Cardiac fibroblast (primary cell): Measurements from ENCODE around the gene VASP.

Experiments used
- DNase-seq, 2 donors: peaks; one replicate each; pipeline versions ENCODE4 v3.0.0 to v3.0.0-alpha.2; 2010; ENCODE audit warnings: low read depth in 2 of 2
- H3K4me3 ChIP-seq, 2 donors: replicated peaks in 1 of 2; 1 replicate in 1 of 2; 2 replicates in 1 of 2; pipeline ENCODE4 v1.5.1; 2011; ENCODE audit warnings: low read depth in 2 of 2, low read length in 2 of 2, mild to moderate bottlenecking in 2 of 2, moderate library complexity in 1 of 2
- TF ChIP-seq, protein P1 (sequence below): IDR thresholded peaks from one replicate; pipeline ENCODE4 v1.5.1; 2011; ENCODE audit warnings: low read depth, mild to moderate bottlenecking, low read length, inconsistent platforms

VASP gene

DNA sequence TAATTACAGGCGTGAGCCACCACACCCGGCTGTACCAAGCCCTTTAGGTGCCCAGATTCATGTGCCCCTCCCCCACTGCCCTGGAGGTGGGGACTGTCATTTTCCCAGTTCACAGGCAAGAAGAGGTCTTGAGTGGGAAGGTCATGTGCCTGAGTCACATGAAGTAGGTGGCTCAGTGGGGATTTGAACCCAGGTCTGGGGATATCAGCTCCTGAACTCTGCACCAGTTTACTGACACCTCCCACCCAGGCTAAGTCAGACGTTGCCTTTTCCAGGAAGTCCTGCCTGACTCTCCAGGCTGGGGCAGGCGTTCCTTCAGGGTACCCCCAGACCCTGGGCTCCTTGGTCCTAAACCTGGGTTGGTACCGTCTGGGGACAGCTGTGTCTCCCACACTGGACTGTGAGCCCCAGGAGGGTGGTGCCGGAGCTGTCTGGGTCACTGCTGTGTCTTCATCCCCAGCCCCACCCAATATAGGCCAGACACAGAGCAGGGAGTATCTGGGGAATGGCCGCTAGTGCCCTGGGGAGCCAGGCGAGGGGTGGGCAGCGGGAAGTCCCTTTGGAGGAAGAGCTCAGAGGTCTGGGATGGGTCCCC lies 8.6 kb downstream of the VASP start:
- no peak for DNase-seq
- TF ChIP-seq, protein P1, sequence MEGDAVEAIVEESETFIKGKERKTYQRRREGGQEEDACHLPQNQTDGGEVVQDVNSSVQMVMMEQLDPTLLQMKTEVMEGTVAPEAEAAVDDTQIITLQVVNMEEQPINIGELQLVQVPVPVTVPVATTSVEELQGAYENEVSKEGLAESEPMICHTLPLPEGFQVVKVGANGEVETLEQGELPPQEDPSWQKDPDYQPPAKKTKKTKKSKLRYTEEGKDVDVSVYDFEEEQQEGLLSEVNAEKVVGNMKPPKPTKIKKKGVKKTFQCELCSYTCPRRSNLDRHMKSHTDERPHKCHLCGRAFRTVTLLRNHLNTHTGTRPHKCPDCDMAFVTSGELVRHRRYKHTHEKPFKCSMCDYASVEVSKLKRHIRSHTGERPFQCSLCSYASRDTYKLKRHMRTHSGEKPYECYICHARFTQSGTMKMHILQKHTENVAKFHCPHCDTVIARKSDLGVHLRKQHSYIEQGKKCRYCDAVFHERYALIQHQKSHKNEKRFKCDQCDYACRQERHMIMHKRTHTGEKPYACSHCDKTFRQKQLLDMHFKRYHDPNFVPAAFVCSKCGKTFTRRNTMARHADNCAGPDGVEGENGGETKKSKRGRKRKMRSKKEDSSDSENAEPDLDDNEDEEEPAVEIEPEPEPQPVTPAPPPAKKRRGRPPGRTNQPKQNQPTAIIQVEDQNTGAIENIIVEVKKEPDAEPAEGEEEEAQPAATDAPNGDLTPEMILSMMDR: no peak
- no peak overlapping the region for H3K4me3 ChIP-seq

DNA sequence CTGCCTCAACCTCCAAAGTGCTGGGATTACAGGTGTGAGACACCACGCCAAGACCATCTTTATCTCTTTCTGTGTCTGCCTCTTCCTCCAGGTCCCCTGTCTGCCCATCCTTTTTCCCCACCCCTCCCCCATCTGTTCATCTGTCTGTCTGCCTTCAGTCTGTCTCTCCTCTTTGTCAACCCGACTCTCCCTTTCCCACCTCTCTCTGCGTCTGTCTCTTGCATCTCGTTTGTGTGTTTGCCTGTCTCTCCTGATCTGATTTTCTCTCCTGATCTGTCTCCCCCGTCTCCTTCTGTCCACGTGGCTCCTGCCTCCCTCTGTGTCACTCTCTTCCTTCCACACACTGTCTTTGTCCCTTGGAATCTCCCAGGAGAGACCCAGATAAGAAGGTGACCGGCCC lies 10.0 kb downstream of the VASP start:
- TF ChIP-seq, protein P1: no peak
- no peak overlapping the region for H3K4me3 ChIP-seq
- no peak for DNase-seq

DNA sequence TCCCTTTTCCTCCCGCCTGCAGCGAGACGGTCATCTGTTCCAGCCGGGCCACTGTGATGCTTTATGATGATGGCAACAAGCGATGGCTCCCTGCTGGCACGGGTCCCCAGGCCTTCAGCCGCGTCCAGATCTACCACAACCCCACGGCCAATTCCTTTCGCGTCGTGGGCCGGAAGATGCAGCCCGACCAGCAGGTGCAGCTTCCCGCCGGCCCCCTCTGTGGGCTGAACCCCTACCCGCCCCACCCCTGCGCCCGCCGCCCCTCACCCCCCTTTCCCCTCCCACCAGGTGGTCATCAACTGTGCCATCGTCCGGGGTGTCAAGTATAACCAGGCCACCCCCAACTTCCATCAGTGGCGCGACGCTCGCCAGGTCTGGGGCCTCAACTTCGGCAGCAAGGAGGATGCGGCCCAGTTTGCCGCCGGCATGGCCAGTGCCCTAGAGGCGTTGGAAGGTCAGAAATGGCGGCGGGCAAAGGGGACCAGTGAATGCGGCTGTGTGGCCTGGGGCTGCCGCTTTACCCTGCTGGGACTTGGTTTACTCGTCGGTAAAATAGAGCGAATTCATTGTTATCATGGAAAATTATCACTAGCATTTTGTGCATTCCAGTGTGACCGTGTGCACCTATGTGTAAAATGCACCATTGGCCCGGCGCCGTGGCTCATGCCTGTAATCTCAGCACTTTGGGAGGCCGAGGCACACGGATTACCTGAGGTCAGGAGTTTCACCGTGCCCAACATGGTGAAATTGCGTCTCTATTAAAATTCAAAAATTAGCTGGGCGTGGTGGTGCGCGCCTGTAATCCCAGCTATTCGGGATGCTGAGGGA lies 10.6 kb downstream of the VASP start:
- TF ChIP-seq, protein P1: no peak
- H3K4me3 ChIP-seq: no peak overlapping the region
- DNase-seq: no peak

DNA sequence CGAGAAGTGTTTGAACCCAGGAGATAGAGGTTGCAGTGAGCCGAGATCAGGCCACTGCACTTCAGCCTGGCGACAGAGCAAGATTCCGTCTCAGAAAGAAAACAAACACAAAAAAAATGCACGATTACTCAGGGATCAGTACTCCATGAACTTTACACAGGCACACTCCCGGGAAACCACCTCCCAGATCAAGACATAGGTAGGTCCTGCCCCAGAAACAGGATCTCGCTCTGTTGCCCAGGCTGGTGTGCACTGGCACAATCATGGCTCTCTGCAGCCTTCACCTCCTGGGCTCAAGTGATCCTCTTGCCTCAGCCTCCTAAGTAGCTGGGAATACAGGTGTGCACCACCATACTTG lies 11.2 kb downstream of the VASP start:
- H3K4me3 ChIP-seq: no peak overlapping the region
- DNase-seq: no peak
- TF ChIP-seq, protein P1: no peak

DNA sequence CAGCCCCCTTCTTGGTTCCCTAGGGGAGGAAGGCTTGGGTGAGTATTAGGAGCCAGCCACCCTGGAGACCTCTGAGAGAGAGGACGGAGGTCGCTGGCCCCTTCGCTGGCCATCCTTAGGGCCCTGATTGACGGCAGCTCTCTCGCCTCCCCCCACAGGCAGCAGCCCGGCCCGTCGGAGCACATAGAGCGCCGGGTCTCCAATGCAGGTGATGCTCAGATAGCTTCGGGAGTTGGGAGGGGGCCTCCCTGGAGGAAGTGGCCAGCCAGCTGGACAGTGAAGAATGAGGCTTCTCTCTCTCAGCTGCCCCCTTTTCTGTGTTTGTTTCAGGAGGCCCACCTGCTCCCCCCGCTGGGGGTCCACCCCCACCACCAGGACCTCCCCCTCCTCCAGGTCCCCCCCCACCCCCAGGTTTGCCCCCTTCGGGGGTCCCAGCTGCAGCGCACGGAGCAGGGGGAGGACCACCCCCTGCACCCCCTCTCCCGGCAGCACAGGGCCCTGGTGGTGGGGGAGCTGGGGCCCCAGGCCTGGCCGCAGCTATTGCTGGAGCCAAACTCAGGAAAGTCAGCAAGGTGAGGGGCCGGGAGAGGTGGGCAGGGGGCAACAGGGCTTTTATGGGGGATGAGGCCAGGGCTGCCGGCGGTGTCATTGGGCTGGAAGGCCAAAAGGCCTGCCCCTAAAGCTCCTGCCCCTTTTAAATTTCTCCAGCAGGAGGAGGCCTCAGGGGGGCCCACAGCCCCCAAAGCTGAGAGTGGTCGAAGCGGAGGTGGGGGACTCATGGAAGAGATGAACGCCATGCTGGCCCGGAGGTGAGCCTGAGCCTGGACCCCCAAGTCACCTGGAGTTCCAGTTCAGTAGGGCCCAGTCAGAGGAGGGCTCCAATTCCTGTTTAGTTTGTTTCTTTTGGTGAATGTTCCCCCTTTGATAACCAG lies 15.0 kb downstream of the VASP start:
- no peak overlapping the region for H3K4me3 ChIP-seq
- TF ChIP-seq, protein P1: no peak
- DNase-seq: no peak

DNA sequence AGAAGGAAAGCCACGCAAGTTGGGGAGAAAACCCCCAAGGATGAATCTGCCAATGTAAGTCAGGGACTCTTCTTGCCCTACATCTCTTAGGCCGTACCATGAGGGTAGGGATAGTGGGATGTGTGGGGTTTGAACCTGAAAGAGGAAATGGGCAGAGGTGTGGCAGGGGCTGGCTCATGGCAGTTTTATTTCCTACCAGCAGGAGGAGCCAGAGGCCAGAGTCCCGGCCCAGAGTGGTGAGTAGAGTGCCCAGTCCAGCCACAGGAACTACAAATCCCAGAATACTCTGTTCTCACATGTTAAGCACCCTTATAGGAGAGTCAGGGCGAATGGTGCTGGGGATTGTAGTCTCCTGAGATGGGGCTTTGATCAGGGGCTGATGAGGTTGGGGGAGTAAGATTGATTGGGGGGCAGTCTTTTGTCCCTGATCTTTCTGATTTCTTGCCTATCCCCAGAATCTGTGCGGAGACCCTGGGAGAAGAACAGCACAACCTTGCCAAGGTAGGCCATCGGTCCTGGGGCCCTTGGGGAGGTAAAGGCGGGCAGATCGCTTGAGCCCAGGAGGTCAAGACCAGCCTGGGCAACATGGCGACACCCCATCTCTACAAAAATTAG lies 16.5 kb downstream of the VASP start:
- DNase-seq: peak; percentile 88 to 91
- H3K4me3 ChIP-seq: no peak overlapping the region

More for the DNA sequence above, 16.5 kb downstream of the VASP start:
- TF ChIP-seq, protein P1: peak; percentile 89
